ENCODE results near the gene CYTIP.
A peak's percentile ranks its signal among the peaks of the same experiment; 100 is the strongest.
"Not testable (repeated sequence)": the region's sequence is repeated elsewhere in the genome, so short reads cannot be mapped to it uniquely, and the experiment has no call there.

The CYTIP gene

DNA sequence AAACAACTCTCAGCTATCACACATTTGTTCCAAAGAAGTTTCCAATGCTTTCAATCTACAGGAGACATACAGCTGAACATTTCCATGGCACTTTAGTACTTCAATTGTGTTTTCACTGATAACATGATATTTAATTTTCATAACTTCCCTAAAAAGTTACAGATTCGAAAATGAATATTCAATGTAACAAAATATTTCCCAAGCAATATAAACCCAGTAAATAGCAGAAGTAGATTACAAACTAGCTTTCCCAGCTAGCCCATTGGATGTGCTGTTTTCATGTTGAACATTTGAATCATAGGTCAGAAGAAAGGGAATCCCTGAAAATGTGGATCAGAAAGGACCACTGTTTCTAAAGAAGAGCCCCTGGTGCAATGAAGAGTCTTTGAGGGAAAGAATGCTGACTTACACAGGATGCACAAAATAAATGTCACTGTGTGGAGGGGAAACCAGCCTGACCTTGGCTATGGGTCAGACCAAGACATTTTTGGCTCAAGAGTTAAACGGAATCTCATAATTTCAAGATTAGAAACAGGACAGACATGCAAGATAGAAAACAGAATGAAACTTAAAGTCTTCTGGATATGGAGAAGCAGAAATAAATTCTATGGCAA lies 22.5 kb downstream of the CYTIP start:
- no peak for FAIRE-seq

DNA sequence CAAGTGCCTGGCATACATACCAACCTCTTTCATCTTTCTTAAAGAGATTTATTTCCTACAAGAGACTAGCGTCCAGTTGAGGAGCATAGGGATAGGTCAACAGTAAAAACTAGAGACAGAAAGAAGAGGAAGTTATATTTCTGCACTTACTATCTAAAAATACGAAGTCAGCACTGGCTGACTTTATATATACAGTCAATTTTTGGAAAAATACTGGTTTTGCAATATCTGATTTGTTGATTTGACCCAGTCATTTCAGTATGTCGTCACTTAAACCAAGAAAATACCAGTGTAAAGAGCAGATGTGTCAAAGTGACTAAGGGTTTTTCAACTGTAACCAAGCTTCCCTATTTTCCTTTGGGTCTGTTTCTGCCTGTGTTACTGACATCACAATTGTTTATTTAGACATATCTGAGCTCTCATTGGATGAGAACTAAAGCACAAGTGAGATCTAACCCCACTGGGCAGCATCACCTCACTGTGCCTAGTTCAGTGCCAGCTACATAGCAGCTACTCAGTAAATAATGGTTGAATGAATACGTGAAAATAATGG lies 23.0 kb downstream of the CYTIP start:
- FAIRE-seq: no peak

DNA sequence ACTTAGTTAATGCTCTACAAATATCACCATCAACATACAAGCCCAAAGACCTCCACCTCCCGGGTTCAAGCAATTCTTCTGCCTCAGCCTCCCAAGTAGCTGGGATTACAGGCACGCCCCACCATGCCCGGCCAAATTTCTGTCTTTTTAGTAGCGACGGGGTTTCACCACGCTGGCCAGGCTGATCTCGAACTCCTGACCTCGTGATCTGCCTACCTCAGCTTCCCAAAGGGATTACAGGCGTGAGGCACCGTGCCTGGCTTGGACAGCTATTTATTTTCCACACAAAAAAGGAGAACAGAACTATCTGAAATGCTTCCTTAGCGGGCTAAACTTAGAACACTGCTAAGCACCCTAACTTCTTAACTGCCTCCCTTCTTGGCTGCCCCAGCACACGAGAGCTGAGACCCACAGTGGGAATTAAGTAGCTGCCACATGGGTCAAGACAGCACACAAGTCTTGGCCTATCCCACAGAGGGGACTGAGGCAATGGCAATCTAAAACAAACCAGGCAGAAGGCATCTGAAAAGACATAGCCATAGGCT lies 24.8 kb downstream of the CYTIP start:
- no peak for FAIRE-seq

DNA sequence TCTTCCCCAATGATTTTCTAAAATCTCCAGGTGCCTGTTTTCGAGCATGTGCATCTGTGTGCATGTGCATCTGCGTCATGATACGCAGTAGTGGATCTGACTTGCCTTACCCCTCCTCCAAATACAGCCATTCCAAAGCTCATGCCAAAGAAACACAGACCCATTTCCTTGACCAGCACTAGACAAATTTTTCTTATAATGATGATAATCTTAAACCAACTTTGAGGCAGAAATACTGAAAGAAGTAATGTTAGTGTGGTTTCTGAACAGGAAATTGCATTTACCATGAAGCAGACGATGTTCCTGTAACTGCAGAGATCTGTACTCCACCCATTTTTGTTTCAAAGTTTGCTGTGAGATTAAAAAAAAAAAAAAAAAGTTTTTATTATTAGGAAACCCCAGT lies 25.6 kb downstream of the CYTIP start:
- FAIRE-seq: no peak

DNA sequence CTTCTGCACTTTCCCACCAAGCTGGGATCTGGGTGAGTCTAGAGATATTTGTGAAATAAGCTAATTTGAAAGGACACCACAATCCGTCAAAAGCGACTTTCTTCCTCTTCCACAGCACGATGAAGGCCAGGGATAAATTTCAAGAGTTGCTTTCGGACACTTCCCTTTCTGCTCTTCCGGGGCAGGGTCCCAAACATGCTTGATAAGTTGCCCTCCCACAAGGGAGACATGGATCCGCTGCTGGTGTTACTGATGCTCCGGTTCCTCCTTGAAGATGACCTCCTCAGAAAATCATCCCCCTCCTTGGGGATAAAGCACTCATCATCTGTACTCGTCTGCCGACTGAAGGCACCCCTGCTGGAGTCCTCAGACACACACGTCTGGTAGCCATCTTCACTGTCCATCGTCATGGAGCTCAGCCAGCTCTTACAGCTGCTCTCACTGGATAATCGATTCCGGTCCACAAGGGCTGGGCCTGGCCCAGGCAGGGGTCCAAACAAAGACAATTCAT lies 28.2 kb downstream of the CYTIP start:
- FAIRE-seq: no peak

DNA sequence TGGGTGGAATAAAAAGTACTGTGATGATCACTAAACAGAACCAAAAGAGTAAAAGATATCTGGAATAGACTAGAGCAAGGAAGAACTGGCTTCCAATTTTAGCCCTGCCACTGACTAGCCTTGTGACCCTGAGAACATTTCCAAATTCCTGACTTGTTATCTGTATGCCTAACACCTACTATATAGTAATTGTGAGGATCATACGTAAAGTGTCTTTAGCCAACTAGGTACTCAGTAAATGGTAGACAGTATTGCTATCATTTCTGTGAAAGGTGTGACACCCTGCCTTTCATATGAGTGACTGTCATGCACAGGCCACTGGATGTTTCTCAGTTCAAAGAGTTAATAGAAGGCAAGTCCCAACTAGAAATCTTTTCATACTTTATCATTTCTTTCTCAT lies 29.8 kb downstream of the CYTIP start:
- no peak for FAIRE-seq

DNA sequence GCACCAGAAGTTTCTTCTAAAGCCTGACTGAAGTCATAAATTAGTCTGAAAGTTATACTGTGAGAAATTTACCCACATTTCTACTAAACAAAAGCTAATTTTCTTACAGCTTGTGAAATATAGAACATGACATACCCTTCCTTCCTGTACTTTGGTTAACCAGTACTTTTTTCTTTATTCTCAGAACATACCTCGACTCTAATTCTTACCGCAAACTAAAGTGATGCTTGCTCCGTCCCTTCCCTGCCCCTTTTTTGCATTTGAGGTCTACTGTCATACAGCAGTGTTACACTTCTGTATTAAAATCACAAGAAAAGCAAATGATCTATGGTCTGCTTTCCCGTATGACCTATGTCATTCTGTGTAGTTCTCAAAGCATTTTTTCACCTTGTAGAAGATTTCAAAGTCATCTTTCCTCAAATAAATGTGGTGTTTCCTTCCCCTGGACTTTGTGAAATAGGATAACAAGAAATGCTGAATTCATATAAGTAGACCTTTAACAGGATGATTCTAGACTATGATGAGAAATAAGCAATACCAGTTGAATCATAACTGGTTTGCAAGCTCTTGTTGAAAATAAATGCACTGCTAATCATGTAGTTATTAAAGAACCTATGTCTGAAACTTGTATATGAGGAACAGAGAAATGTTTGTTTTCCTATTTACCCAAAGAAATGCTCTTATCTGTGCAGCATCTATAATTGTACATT lies 30.4 kb downstream of the CYTIP start:
- FAIRE-seq: no peak

DNA sequence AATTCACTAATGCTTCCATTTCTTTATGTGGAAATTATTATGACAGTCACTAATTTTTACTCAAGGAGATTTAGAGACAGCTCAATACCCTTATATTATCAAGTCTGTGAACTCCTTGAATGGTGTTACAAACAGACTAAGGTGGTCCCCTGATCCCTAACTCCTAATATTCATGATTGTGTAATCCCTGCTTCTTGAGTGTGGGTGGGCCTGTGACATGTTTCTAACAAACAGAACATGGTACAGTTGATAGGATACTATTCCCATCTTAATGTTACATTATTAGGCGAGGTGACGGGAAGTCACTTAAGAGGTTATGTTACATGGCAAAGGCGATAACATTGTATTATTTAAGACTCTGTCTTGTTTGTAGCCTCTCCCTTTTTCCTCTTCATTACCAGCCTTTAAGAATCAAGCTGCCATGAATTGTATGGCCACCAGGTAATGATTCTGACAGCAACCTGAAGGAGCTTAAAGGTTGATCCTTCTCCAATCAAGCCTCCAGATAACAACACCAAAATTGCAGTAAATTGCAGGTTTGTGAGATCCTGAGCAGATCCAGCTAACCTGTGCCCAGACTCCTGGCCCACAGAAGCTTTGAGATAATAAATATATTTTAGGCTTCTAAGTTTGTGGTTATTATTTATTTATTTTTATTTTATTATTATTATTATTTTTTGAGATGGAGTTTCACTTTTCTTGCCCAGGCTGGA lies 32.1 kb downstream of the CYTIP start:
- FAIRE-seq: no peak

DNA sequence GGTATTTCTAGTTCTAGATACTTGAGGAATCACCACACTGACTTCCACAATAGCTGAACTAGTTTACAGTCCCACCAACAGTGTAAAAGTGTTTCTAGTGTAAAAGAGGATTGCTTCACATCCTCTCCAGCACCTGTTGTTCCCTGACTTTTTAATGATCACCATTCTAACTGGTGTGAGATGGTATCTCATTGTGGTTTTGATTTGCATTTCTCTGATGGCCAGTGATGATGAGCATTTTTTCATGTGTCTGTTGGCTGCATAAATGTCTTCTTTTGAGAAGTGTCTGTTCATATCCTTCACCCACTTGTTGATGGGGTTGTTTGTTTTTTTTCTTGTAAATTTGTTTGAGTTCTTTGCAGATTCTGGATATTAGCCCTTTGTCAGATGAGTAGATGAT lies 38.5 kb downstream of the CYTIP start:
- FAIRE-seq: not testable (repeated sequence)

DNA sequence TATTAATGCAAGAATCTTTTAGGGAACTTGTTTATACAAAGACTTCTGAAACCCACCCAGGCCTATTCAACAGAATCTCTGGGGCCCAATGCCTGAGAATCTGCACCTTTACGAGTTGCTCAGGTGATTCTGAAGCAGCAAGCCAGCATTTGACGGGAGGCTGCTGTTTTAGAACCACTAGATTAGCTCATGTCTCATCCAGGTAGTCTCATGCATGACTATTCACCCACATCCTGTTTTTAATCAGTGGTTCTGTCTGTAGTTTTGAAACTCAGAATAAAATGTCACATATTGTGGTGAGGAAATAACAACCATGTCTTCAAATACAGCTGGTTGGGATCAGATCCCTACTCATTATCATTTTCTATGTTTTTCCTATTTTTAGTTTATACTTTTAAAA lies 39.5 kb downstream of the CYTIP start:
- no peak for FAIRE-seq

DNA sequence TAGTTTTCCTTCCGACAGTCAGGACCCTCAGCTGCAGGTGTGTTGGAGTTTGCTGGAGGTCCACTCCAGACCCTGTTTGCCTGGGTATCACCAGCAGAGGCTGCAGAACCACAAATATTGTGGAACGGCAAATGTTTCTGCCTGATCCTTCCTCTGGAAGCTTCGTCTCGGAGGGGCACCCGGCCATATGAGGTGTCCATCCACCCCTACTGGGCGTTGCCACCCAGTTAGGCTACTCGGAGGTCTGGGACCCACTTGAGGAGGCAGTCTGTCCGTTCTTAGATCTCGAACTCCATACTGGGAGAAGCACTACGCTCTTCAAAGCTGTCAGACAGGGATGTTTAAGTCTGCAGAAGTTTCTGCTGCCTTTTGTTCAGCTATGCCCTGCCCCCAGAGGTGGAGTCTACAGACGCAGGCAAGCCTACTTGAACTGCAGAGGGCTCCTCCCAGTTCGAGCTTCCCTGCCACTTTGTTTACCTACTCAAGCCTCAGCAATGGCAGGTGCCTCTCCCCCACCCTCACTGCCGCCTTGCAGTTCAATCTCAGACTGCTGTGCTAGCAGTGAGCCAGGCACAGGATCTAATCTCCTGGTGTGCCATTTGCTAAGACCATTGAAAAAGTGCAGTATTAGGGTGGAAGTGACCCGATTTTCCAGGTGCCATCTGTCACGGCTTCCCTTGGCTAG lies 40.9 kb downstream of the CYTIP start:
- FAIRE-seq: not testable (repeated sequence)

DNA sequence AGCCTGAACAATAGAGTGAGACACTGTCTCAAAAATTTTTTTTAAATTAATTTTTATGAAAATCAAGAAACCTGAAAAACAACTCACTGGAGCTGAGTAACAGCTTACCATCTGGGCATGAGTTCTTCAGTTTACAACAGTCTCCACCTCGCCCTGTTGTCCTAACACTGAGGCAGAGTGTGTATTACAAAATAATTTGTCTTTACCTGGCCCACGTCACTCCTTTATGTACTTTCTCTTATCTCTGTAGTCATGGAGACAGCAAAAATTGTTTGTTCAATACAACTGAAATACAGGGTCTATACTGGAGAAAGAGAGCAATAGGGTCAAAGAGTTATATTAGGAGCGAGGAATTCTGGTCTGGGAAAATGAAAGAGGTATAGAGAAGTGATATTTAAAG lies 48.1 kb downstream of the CYTIP start:
- no peak for FAIRE-seq

DNA sequence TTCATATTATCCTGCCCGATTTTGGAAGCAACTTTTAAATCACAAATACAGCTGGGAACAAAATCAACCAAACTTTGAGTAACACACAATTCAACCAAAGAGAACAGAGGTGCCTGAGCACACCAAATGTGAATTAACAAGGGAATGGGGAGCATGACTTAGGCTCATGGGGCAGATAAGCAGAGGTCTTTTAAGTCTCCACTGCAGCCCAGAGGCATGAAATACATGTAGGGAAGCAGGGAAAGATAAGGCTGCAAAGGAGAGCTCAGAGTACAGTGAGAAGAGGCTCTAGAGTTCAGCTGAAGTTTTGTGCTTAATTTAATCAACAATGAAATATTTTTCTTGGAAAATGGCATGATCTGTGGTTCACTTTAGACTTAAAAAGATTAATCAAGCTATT lies 49.0 kb downstream of the CYTIP start:
- FAIRE-seq: no peak

DNA sequence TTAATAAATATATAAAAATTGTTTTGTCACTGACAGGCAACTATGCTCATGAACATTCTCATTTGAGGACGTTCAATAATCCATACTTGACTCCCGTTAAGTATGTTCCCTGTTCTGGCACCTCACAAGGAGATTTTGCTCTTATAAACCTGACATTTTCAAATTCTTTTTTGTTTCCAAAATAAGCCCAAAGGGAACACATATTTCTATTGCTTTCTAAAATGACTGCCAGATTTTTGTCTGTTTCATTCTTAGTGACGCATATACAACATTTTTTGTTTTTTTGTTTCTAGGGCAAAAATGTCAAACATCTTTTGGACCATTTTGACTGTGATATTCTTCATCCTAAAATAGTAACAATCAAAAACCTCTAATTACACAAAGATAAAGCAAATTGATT lies 50.5 kb downstream of the CYTIP start:
- peak; percentile 69 for FAIRE-seq

DNA sequence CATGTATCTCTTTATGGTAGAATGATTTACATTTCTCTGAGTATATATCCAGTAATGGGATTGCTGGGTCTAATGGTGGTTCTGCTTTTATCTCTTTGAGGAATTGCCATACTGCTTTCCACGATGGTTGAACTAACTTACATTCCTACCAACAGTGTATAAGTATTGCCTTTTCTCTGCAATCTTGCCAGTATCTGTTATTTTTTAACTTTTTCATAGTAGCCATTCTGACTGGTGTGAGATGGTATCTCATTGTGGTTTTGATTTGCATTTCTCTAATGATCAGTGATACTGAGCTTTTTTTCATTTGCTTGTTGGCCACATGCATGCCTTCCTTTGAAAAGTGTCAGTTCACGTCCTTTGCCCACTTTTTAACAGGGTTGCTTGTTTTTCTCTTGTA lies 55.1 kb downstream of the CYTIP start:
- no peak for FAIRE-seq

DNA sequence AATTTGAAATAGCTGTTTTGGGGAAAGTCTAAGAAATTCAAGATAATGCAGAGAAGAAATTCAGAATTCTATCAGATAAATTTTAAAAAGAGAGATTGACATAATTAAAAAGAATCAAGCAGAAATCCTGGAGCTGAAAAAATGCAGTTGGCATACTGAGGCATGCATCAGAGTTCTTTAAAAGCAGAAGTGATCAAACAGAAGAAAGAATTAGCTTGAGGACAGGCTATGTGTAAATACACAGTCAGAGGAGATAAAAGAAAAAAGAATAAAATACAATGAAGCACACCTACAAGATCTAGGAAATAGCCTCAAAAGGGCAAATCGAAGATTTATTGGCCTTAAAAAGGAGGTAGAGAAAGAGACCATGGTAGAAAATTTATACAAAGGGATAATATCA lies 57.1 kb downstream of the CYTIP start:
- no peak for FAIRE-seq

DNA sequence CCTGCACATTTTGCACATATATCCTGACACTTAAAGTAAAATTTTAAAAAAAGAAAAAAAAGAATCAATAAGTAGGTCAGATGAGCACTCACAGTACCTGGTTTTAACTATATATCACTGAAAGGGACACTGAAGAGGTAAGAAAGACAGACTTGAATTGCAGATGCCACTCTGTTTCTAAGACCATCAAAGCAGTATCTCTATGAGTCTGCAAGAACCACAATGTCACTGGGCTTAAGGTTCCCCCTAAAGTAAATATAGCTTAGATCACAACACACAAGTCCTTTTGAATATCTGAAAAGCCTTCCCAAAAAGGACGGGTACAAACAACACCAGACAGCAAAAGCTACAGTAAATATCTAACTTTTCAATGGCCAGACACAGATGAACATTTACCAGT lies 57.6 kb downstream of the CYTIP start:
- FAIRE-seq: no peak

DNA sequence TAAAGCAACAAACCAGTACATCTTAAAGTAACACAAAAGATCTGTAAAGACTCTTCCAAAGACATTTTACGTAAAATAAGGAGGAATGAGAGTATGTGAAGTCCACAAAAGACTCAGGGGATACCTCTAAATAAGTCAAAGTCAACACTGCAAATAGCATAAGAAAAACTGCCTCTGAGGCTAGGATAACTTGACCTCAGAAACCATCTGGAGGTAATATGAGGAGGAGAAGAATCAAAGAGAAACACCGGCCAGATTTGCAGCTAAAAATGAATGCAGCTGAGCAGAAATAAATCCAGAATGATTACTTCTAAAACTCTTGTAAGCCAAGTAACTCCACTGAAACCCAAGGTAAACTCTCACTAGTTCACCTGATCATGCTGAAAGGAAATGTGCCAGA lies 66.0 kb downstream of the CYTIP start:
- FAIRE-seq: no peak

DNA sequence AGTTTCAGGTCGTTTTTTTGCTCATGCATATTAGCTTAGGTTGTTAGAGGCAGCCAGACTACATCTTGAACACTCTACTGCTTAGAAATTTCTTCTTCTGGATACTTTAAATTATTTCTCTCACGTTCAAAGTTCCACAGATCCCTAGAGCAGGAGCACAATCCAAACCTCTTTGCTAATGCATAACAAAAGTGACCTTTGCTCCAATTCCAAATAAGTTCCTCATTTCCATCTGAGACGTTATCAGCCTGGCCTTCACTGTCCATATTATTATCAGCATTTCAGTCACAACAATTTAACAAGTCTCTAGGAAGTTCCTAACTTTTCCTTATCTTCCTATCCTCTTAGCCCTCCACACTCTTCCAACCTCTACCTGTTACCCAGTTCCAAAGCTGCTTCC lies 67.8 kb downstream of the CYTIP start:
- FAIRE-seq: no peak

DNA sequence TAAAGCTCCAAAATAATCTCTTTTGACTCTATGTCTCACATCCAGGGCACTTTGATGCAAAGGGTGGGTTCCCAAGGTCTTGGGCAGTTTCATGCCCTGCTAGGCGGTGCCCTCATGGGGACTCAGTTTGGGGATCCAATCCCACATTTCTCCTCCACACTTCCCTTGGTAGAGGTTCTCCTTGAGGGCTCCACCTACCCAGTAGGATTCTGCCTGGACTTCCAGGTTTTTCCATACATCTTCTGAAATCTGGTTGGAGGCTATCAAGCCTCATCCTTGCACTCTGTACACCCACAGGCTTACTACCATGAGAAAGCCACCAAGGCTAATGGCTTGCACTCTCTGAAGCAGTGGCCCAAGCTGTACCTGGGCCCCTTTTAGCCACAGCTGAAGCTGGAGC lies 68.5 kb downstream of the CYTIP start:
- no peak for FAIRE-seq

DNA sequence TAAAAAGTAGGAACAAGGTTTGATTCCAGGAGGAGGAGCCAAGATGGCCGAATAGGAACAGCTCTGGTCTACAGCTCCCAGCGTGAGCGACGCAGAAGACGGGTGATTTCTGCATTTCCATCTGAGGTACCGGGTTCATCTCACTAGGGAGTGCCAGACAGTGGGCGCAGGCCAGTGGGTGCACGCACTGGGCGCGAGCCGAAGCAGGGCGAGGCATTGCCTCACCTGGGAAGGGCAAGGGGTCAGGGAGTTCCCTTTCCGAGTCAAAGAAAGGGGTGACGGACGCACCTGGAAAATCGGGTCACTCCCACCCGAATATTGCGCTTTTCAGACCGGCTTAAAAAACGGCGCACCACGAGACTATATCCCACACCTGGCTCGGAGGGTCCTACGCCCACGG lies 75.4 kb downstream of the CYTIP start:
- FAIRE-seq: not testable (repeated sequence)

DNA sequence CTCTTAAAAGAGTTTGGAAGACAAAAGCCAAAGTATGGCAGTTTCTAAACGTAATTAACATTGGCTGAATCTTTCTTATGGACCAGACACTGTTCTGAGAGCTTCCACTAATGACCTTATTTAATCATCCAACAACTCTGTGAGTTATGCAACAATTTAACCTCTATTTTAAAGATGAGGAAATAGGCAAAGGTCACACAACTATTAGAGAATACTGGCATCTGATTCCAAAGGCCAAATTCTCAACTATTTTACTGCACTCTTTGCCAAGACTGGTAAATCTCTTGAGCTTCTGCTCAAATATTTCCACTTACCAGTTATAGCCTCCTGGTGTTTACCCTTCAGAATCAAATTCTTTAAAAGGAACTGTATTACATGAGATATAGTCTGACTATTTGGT lies 76.2 kb downstream of the CYTIP start:
- no peak for FAIRE-seq
